ENCODE data around the gene PAPOLA.

- TF ChIP-seq CTCF (IDR thresholded peaks at IDR 0.05) (no peak), POLR2A (IDR thresholded peaks at IDR 0.05) (no peak)
Measured at GRCh38 chr14:96582411-96582961, 80.3 kb downstream of the PAPOLA start.

Measured in thyroid gland (tissue), 4 donors.